ENCODE data around the gene SERPINB6. TPM values are rescaled to one million over a fixed set of nuclear protein-coding genes. Genes with fewer than 3 reads are reported as not detected.

SERPINB6 gene
- total RNA-seq, 1 experiment from 2014 or later: 39.0 TPM

DNA sequence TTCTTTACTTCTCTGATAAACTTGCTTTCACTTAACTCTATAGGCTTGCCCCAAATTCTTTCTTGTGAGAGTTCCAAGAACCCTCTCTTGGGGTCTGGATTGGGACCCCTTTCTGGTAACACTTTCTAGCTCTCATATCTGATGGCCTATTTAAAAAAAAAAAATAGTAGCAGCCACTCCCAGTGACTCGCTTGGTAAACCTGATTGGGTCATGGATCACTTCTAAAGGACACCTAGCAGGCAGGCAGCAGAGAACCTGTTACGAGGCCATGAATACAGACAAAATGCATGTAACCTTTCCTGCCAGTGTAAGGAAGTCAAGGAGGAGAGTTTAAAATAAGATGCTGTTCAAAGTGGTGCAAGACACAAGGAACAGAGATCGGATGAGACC is 9.1 kb upstream of the SERPINB6 start:
- WGBS (ENCODE audit: extremely low coverage, insufficient read length, low lambda C conversion rate): no CpG with 5 or more reads among the region's 3 CpGs
- H3T11ph ChIP-seq (ENCODE audit: low read length): no peak overlapping the region
- no peak overlapping the region for H2BK120ac ChIP-seq (ENCODE audit: low read depth, low read length, poor library complexity, severe bottlenecking)
- no peak overlapping the region for H2BK12ac ChIP-seq (ENCODE audit: insufficient read length, low read depth, low read length)
- no peak overlapping the region for H2BK5ac ChIP-seq (ENCODE audit: insufficient read length, low read length)
- H3K4me1 Mint-ChIP-seq: peaks cover 44 to 60% of the 10 kb centered on the region in 2 experiments
- no peaks in the 10 kb centered on the region for H3K79me2 ChIP-seq (ENCODE audit: insufficient read depth, low read length)
- H4K91ac ChIP-seq (ENCODE audit: insufficient read length, low read depth, low read length): no peak overlapping the region
- no peaks in the 10 kb centered on the region for H3K79me1 ChIP-seq (ENCODE audit: insufficient read depth, low read depth, low read length, poor library complexity, severe bottlenecking)
- H3K27me3 Mint-ChIP-seq (ENCODE audit: low read depth): peaks cover 4% of the 10 kb centered on the region; the same call in 1 of the 2 replicates
- no peak overlapping the region for H3K56ac ChIP-seq (ENCODE audit: insufficient read length, low read depth, low read length)
- H3K27me3 ChIP-seq (ENCODE audit: insufficient read depth, low read length): no peaks in the 10 kb centered on the region
- no peak overlapping the region for H3K23ac ChIP-seq (ENCODE audit: insufficient read length, low read depth, low read length)
- H3K27ac ChIP-seq (ENCODE audit: insufficient read length, low read depth, low read length): no peak overlapping the region
- H4K8ac ChIP-seq (replicated peaks; ENCODE audit: insufficient read length, low read depth, low read length): no peak overlapping the region
- H3K23me2 ChIP-seq (ENCODE audit: insufficient read length, low read depth, low read length, poor library complexity, severe bottlenecking): no peaks in the 10 kb centered on the region
- no peak overlapping the region for H3K9ac ChIP-seq (ENCODE audit: extremely low read depth, insufficient read length, low read length)
- no peak for DNase-seq
- TF ChIP-seq, protein P1, sequence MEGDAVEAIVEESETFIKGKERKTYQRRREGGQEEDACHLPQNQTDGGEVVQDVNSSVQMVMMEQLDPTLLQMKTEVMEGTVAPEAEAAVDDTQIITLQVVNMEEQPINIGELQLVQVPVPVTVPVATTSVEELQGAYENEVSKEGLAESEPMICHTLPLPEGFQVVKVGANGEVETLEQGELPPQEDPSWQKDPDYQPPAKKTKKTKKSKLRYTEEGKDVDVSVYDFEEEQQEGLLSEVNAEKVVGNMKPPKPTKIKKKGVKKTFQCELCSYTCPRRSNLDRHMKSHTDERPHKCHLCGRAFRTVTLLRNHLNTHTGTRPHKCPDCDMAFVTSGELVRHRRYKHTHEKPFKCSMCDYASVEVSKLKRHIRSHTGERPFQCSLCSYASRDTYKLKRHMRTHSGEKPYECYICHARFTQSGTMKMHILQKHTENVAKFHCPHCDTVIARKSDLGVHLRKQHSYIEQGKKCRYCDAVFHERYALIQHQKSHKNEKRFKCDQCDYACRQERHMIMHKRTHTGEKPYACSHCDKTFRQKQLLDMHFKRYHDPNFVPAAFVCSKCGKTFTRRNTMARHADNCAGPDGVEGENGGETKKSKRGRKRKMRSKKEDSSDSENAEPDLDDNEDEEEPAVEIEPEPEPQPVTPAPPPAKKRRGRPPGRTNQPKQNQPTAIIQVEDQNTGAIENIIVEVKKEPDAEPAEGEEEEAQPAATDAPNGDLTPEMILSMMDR (conservative IDR thresholded peaks at IDR 0.05): no peak
- no peak overlapping the region for H3K18ac ChIP-seq (ENCODE audit: insufficient read length, low read depth, low read length)
- H3K4ac ChIP-seq (ENCODE audit: low read depth, low read length): no peak overlapping the region
- no peak overlapping the region for H3K27ac Mint-ChIP-seq
- no peaks in the 10 kb centered on the region for H3K36me3 Mint-ChIP-seq (ENCODE audit: insufficient read depth in 1 of 3, low read depth in 3 of 3)
- H3K4me2 ChIP-seq (ENCODE audit: insufficient read depth, insufficient read length, low read length): no peak overlapping the region
- H3K4me3 Mint-ChIP-seq: no peak overlapping the region
- H4K5ac ChIP-seq (ENCODE audit: insufficient read length, low read depth, low read length): no peak overlapping the region
- H3K4me1 ChIP-seq (ENCODE audit: insufficient read depth, low read length): peaks cover 14% of the 10 kb centered on the region; the same call in 1 of the 2 replicates
- H2BK20ac ChIP-seq (ENCODE audit: low read depth, low read length, poor library complexity, severe bottlenecking): no peak overlapping the region
- H2AK5ac ChIP-seq (ENCODE audit: insufficient read length, low read length): no peak overlapping the region
- no peak overlapping the region for H2AFZ ChIP-seq (ENCODE audit: low read length)
- H3K9me3 ChIP-seq (ENCODE audit: control insufficient read depth, low read depth, low read length): no peaks in the 10 kb centered on the region
- no peak overlapping the region for H3K14ac ChIP-seq (ENCODE audit: insufficient read depth, low read length)
- no peak overlapping the region for H2BK15ac ChIP-seq (ENCODE audit: low read depth, low read length)
- H3K9me3 Mint-ChIP-seq: no peaks in the 10 kb centered on the region
- no peaks in the 10 kb centered on the region for H4K20me1 ChIP-seq (ENCODE audit: control insufficient read depth, insufficient read depth, insufficient read length)

Data from H9 (cell line).